ENCODE data around the gene ETFBKMT.
"Not testable (repeated sequence)": the region's sequence is repeated elsewhere in the genome, so short reads cannot be mapped to it uniquely, and the experiment has no call there.

The ETFBKMT gene

GRCh38 chr12:31658471-31659086, 909 bp upstream of the ETFBKMT start:
- no peak for DNase-seq

DNA sequence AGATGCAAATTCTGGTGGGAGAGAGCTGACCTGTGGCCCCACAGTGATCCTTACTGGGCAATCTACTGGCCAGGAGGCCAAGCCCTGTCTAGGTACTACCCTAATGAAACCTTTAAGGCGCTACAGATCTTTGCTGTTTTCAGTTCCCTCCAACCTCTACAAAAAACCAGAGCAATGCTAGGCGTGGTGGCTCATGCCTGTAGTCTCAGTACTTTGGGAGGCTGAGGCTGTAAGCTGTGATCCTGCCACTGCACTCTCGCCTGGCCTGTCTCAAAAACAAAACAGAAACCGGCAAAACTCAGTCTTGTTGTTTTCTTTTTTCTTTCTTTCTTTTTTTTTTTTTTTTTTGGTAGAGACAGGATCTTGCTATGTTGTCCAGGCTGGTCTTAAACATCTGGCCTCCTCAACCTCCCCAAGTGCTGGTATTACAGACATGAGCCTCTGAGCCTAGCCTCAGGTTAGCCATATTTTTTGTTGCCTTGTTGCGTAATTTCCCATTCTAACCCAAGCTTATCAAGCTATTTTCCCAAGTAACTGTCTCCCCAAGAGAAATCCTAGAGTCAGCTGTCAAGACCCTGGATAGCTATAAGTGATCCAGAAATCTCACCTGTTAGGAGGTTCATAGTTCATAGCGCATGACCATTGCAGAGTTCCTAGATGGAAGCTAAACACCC, 2.8 kb downstream of the ETFBKMT start:
- DNase-seq: no peak

DNA sequence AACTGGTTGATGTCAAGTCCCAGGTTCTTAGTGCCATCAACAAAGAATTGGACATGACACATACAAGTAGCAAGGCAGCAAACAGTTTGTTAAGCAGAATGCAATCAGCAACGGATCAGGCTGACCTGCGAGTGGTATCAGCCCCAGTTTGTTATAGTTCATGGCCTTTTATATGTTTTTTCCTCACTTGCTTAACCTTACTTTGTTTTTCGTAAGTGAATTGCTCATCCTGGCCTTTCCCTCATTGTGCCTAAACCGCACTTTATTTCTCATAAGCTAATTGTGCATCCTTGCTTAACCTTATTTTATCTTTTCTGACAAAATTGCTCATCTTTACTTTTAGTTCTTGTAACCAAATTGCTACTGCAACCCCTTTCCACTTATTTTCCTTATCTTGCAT, 4.1 kb downstream of the ETFBKMT start:
- no peak for DNase-seq

- DNase-seq: no peak
Observed at GRCh38 chr12:31664038-31664437, 4.5 kb downstream of the ETFBKMT start.

DNA sequence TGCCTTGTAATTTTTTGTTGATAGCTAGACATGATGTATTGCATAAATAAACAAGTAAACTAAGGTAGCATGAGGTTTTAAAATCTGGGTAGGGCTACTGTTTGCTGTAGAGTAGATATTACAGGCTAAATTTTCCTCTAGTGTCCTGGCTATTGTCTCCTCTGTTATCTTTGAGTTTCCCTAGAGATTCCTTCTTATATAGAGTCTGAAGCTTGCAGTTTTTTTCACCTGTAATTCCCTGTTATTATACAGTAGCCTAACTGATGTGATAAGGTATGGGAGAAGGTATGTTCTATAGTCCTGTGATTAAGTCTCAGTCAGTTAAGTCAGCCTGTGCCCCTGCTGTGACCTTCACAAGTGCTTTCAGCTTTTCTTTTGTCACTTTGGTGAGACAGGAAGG, 9.5 kb downstream of the ETFBKMT start:
- no peak for DNase-seq

DNA sequence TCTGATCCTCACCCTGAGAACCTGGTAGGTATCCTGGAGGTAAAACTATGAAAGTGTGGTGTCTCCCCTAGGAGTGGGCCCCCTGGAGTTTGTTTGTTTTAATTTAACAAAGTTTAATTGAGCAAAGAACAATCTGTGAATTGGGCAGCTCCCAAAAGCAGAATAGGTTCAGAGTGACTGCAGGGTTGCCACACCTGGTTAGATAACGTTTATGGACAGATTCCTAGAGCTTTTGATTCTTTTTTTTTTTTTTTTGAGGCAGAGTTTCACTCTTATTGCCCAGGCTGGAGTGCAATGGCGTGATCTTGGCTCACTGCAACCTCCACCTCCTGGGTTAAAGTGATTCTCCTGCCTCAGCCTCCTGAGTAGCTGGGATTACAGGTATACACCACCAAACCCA, 10.1 kb downstream of the ETFBKMT start:
- not testable (repeated sequence) for DNase-seq

- no peak for DNase-seq
Observed at GRCh38 chr12:31672521-31672920, 13.0 kb downstream of the ETFBKMT start.

- DNase-seq: peak; percentile 71 to 73
Observed at GRCh38 chr12:31682136-31682962, 22.9 kb downstream of the ETFBKMT start.

DNA sequence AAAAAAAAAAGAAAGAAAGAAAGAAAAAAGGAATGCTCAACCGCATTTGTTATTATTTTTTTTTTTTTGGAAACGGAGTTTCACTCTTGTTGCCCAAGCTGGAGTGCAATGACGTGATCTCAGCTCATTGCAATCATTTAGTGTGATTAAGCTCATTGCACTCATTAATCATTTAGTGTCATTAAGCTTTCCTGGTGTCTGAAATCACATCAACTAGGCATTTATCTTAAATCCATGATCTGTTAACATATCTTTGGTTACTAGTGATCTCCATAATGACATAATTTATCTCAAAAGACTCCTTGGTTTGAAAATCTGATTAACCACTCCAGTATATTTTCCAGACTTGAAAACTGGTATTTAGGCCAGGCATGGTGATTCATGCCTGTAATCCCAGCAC, 26.3 kb downstream of the ETFBKMT start:
- DNase-seq: no peak

DNA sequence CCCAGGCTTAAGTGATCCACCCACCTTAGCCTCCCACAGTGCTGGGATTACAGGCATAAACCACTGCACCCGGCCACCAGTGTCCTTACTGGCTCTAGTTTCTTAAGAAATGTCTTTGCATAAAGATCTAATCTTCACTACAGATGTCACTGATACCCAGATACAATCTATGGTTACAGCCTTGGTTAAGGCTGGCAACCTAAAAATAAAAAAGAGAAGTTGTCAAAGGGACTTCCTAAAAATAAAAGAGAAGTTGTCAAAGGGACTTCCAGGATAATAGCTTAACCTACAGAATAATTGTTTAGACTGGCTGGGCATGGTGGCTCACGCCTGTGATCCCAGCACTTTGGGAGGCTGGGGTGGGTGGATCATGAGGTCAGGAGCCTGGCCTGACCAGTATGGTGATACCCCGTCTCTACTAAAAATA, 27.6 kb downstream of the ETFBKMT start:
- peak; percentile 95 to 96 for DNase-seq

- DNase-seq: not testable (repeated sequence)
Observed at GRCh38 chr12:31689921-31690320, 30.4 kb downstream of the ETFBKMT start.

GRCh38 chr12:31702047-31702446, 42.6 kb downstream of the ETFBKMT start:
- no peak for DNase-seq

DNA sequence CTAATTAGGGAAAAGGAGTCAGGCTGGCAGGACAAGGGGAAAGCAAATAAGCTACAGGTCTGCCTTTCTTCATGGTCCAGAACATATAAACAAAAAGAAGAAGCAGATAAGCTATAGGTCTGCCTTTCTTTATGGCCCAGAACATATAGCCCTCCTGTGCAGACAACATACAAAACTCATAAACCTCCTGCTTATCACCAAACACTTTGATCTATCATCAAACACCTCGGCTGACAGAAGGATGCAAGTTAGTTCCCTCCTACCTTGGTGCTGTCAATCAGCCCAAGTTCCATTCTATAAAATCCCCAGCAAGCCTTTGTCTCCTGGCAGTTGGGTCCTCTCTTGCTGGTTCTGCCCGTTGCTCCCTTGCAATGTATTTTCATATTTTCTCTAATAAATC, 46.1 kb downstream of the ETFBKMT start:
- no peak for DNase-seq

GRCh38 chr12:31708118-31708517, 48.6 kb downstream of the ETFBKMT start:
- not testable (repeated sequence) for DNase-seq

DNA sequence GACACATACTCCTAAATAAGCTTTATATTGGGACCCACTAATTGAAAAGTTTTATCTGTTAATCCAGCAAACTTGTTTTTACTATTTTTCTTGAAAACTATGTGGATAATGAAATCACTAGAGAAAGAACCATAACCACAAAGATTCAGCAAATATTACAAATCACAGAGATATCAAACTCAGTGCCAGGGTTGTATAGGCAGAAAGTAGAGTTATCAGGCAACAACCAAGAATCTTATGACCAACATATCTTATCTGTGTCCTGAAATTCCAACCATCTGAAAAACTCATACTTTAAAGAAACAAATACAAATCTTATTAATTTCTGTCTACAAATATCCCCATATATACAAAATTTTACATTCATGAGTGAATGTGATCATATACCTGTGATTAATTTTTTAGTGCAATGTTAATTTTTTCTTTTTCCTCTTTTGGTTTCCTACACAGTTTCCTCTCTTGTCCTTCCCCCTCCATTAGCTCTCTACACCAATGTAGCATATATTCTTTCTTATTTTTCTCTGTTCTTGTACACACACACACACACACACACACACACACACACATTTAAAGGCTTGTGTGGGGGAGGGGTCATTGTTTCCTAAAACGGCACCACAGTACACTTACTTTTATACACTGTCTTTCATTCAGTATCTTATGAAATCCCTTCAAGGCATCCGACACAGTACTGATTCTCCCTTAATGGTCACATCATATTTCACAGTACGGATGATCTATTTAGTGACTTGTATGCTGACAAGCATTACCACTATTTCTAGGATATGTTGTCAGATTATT, 50.7 kb downstream of the ETFBKMT start:
- DNase-seq: no peak

- DNase-seq: no peak
Observed at GRCh38 chr12:31712877-31713276, 53.4 kb downstream of the ETFBKMT start.

DNA sequence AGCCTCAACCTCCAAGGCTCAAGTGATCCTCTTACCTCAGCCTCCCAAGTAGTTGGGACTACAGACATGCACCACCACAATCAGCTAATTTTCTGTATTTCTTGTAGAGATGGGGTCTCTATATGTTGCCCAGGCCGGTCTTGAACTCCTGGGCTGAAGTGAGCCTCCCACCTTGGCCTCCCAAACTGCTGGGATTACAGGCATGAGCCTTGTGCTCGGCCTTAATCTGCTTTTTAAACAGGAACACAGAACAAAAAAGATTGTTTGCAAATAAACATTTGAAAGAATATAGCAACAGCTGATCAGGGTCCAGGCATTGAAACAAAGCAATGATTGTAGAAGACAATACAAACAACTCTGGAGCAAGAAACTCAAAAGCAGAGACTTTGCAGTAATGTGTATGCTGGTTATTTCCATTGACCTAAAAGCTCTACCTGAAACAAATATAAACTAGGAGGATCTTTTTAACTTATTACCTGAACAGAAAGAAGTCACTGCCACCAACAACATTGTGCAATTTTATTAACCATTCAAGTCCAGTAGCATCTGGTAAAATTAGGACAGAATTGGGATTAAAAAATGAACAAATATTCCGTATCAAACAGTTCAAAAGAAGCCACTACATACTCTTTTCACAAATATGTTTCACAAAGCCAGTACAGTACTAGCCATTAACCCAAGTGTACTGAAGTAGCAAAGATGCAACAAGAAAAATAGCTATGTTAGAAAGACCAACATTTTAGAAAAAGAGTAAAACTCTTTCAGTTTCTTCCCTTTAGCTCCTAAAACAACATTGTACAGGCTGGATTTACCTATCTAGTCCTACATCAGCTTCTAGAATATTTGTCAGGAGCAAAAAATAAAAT, 55.2 kb downstream of the ETFBKMT start:
- DNase-seq: no peak

GRCh38 chr12:31715283-31715825, 55.9 kb downstream of the ETFBKMT start:
- DNase-seq: peak; percentile 38 to 60

- DNase-seq: not testable (repeated sequence)
Observed at GRCh38 chr12:31716998-31717397, 57.5 kb downstream of the ETFBKMT start.

DNA sequence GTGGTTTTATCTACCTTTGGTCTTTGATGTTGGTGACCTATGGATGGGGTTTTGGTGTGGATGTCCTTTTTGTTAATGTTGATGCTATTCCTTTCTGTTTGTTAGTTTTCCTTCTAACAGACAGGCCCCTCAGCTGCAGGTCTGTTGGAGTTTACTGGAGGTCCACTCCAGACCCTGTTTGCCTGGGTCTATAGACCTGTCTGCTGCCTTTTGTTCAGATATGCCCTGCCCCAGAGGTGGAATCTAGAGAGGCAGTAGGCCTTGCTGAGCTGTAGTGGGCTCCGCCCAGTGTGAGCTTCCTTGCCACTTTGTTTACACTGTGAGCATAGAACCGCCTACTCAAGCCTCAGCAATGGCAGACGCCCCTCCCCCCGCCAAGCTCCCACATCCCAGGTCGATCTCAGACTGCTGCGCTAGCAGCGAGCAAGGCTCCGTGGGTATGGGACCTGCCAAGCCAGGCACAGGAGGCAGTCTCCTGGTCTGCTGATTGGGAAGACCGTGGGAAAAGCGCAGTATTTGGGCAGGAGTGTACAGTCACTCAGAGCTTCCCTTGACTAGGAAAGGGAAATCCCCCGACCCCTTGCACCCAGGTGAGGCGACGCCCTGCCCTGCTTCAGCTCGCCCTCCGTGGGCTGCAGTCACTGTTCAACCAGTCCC, 59.2 kb downstream of the ETFBKMT start:
- DNase-seq: not testable (repeated sequence)

GRCh38 chr12:31722580-31722979, 63.1 kb downstream of the ETFBKMT start:
- no peak for DNase-seq
